Panc1 (cell line): ENCODE data around the gene SERPINB7. TPM values are rescaled to one million over a fixed set of nuclear protein-coding genes. Genes with fewer than 3 reads are reported as not detected.

Experiments
- ATAC-seq: fragments of 200-7000 bp; cut with Tn5 transposase; 2 replicates; pipeline ENCODE4 v1.9.1; 2020; ENCODE audit warnings: mild to moderate bottlenecking, moderate library complexity
- BruUV-seq: library from RNA; stranded (reverse); fragments of 400-500 nt; replicated peaks from 2 replicates; lab custom pipeline; 2021; lab: Mats Ljungman, UMichigan
- CTCF ChIA-PET: fragments of 300-600 bp; sonication (Branson Sonifier 250); formaldehyde crosslinking; loops from one replicate; lab custom pipeline; 2022; ENCODE audit warnings: antibody characterized with exemption; lab: Charles Lee
- POLR2A ChIA-PET: fragments of 300-600 bp; sonication (Branson Sonifier 250); formaldehyde crosslinking; loops from one replicate; lab custom pipeline; 2022; ENCODE audit warnings: antibody characterized with exemption; lab: Charles Lee
- DNase-seq: peaks from one replicate; pipeline ENCODE4 v3.0.0-alpha.2; 2010; ENCODE audit warnings: low read depth, low spot score
- H3K27ac ChIP-seq: 2 replicates; pipeline ENCODE4 v1.5.1; 2011; ENCODE audit warnings: mild to moderate bottlenecking, low read length, inconsistent platforms
- H3K27me3 ChIP-seq: fragments of 200-500 bp; sonication (Bioruptor generic); 2 replicates; pipeline ENCODE4 v1.6.0; 2014; ENCODE audit warnings: low read length, inconsistent platforms; ENCODE audit not compliant: control insufficient read depth, insufficient read depth
- H3K36me3 ChIP-seq: fragments of 200-500 bp; sonication (Bioruptor generic); 2 replicates; pipeline ENCODE4 v1.5.1; 2014; ENCODE audit warnings: inconsistent platforms, mild to moderate bottlenecking, low read length, moderate library complexity; ENCODE audit not compliant: control insufficient read depth, insufficient read depth
- H3K4me1 ChIP-seq: 2 replicates; pipeline ENCODE4 v1.5.1; 2011; ENCODE audit warnings: inconsistent platforms, mild to moderate bottlenecking, low read length, moderate library complexity; ENCODE audit not compliant: control insufficient read depth, insufficient read depth
- H3K4me3 ChIP-seq, 2 experiments: 2 replicates each; pipeline ENCODE4 v1.5.1; 2011 to 2012; ENCODE audit warnings: low read depth in 2 of 2, low read length in 2 of 2, mild to moderate bottlenecking in 2 of 2, inconsistent platforms in 1 of 2, moderate library complexity in 1 of 2
- H3K9me3 ChIP-seq: fragments of 200-500 bp; sonication (Bioruptor generic); 2 replicates; pipeline ENCODE4 v1.5.1; 2014; ENCODE audit warnings: low read depth, mild to moderate bottlenecking, inconsistent platforms, low read length, moderate library complexity; ENCODE audit not compliant: control insufficient read depth, insufficient read depth
- CTCF ChIP-seq: fragments of 450-650 bp; IDR thresholded peaks from 2 replicates; pipeline ENCODE4 v1.5.1; 2017; ENCODE audit warnings: mild to moderate bottlenecking
- POLR2AphosphoS5 ChIP-seq: IDR thresholded peaks from 2 replicates; pipeline ENCODE4 v1.6.1; 2012; ENCODE audit warnings: mild to moderate bottlenecking, low read depth, low read length, moderate library complexity
- SIN3A ChIP-seq: IDR thresholded peaks from 2 replicates; pipeline ENCODE4 v1.6.1; 2012; ENCODE audit warnings: low read depth, mild to moderate bottlenecking, low read length, moderate library complexity, borderline replicate concordance; ENCODE audit not compliant: insufficient read depth
- TCF7L2 ChIP-seq: IDR thresholded peaks from 2 replicates; pipeline ENCODE4 v1.6.1; 2011; ENCODE audit warnings: mild to moderate bottlenecking, low read depth, low read length, inconsistent platforms
- in situ Hi-C: cut with HindIII; loops from 2 replicates; pipeline ENCODE4 v1.10.0; 2016; ENCODE audit warnings: low sequenced_read_pairs, low pct_unique_long_range_greater_than_20kb
- intact Hi-C: fragments of 100-400 bp; cut with micrococcal nuclease; formaldehyde crosslinking; loops from one replicate; pipeline ENCODE4 v1.10.0; 2022; ENCODE audit not compliant: unreplicated experiment
- total RNA-seq: library from RNA; stranded (reverse); gene quantifications from one replicate; pipeline ENCODE4 v1.2.1, GENCODE V29; 2021; ENCODE audit not compliant: unreplicated experiment
- TF ChIP-seq, protein P1 (sequence below), 2 experiments: IDR thresholded peaks; 2 replicates each; pipeline ENCODE4 v1.6.1; 2011 to 2012; ENCODE audit warnings: low read depth in 2 of 2, control low read depth in 1 of 2, low read length in 1 of 2, mild to moderate bottlenecking in 1 of 2, moderate library complexity in 1 of 2; ENCODE audit not compliant: insufficient read depth in 1 of 2

SERPINB7 gene
- total RNA-seq, 1 experiment from 2014 or later, result not detected

- CTCF ChIA-PET, result no interaction called here
These were observed 57.3 kb downstream of the SERPINB7 start for GRCh38 chr18:63832470-63832869.

GRCh38 chr18:63834471-63835113, 59.4 kb downstream of the SERPINB7 start:
- no peak for DNase-seq
- Histone ChIP-seq H3K27ac (no peak overlapping the region), H3K9me3 (no peaks in the 10 kb centered on the region), H3K36me3 (no peaks in the 10 kb centered on the region), H3K27me3 (no peaks in the 10 kb centered on the region), H3K4me3 (no peak overlapping the region), H3K4me1 (no peaks in the 10 kb centered on the region)
- no peak for ATAC-seq
- in situ Hi-C loops (no loop called here), intact Hi-C loops (no loop called here)
- CTCF ChIA-PET, result no interaction called here
- no TSS peak for BruUV-seq
- TF ChIP-seq POLR2AphosphoS5, result no peak
- TF ChIP-seq CTCF, result no peak
- TF ChIP-seq, protein P1, sequence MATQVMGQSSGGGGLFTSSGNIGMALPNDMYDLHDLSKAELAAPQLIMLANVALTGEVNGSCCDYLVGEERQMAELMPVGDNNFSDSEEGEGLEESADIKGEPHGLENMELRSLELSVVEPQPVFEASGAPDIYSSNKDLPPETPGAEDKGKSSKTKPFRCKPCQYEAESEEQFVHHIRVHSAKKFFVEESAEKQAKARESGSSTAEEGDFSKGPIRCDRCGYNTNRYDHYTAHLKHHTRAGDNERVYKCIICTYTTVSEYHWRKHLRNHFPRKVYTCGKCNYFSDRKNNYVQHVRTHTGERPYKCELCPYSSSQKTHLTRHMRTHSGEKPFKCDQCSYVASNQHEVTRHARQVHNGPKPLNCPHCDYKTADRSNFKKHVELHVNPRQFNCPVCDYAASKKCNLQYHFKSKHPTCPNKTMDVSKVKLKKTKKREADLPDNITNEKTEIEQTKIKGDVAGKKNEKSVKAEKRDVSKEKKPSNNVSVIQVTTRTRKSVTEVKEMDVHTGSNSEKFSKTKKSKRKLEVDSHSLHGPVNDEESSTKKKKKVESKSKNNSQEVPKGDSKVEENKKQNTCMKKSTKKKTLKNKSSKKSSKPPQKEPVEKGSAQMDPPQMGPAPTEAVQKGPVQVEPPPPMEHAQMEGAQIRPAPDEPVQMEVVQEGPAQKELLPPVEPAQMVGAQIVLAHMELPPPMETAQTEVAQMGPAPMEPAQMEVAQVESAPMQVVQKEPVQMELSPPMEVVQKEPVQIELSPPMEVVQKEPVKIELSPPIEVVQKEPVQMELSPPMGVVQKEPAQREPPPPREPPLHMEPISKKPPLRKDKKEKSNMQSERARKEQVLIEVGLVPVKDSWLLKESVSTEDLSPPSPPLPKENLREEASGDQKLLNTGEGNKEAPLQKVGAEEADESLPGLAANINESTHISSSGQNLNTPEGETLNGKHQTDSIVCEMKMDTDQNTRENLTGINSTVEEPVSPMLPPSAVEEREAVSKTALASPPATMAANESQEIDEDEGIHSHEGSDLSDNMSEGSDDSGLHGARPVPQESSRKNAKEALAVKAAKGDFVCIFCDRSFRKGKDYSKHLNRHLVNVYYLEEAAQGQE (IDR thresholded peaks at IDR 0.05; ENCODE audit: insufficient read depth in 1 of 2, low read depth in 2 of 2, low read length in 1 of 2), result no peak
- TF ChIP-seq SIN3A, result no peak
- TF ChIP-seq TCF7L2, result no peak
- POLR2A ChIA-PET, result no interaction called here

More at GRCh38 chr18:63832470-63832869, 57.3 kb downstream of the SERPINB7 start:
- in situ Hi-C loops (no loop called here), intact Hi-C loops (no loop called here)
- DNase-seq (no peak), ATAC-seq (no peak)
- Histone ChIP-seq H3K27ac (no peak overlapping the region), H3K9me3 (no peaks in the 10 kb centered on the region), H3K4me1 (no peaks in the 10 kb centered on the region), H3K27me3 (no peaks in the 10 kb centered on the region), H3K4me3 (no peak overlapping the region), H3K36me3 (no peaks in the 10 kb centered on the region)
- BruUV-seq, result no TSS peak
- TF ChIP-seq POLR2AphosphoS5, result no peak
- POLR2A ChIA-PET, result no interaction called here

DNA sequence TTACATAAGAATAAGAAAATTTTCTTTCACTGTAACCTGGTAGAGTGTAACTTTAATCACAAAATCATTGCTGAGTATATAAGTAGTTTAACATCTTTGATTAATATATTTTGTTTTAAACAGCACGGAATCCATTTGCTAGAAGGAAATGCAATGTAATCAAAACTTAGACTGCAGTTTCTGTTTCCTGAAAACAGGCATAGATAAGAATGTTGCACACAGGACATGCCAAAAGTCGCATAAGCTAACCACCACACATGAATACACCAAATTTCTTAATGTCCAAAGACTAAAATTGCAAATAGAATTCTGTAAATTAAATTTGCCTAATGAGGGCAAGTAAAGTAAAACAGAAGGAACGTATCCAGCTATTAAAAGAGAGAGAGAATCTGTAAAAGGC, 61.2 kb downstream of the SERPINB7 start:
- TF ChIP-seq POLR2AphosphoS5, result no peak
- no peak for TF ChIP-seq SIN3A
- TF ChIP-seq, protein P1 (IDR thresholded peaks at IDR 0.05; ENCODE audit: insufficient read depth in 1 of 2, low read depth in 2 of 2, low read length in 1 of 2), result no peak
- no peak for TF ChIP-seq CTCF
- TF ChIP-seq TCF7L2, result no peak
- intact Hi-C loops (no loop called here), in situ Hi-C loops (no loop called here)
- Histone ChIP-seq H3K4me3 (no peak overlapping the region), H3K36me3 (no peaks in the 10 kb centered on the region), H3K27me3 (no peaks in the 10 kb centered on the region), H3K27ac (no peak overlapping the region), H3K9me3 (no peaks in the 10 kb centered on the region), H3K4me1 (no peaks in the 10 kb centered on the region)
- no TSS peak for BruUV-seq
- ChIA-PET CTCF (no interaction called here), POLR2A (no interaction called here)
- no peak for DNase-seq
- no peak for ATAC-seq
